ENCODE data around the gene TC2N.
A peak's percentile ranks its signal among the peaks of the same experiment; 100 is the strongest.
"Not testable (repeated sequence)": the region's sequence is repeated elsewhere in the genome, so short reads cannot be mapped to it uniquely, and the experiment has no call there.

Gene TC2N

DNA sequence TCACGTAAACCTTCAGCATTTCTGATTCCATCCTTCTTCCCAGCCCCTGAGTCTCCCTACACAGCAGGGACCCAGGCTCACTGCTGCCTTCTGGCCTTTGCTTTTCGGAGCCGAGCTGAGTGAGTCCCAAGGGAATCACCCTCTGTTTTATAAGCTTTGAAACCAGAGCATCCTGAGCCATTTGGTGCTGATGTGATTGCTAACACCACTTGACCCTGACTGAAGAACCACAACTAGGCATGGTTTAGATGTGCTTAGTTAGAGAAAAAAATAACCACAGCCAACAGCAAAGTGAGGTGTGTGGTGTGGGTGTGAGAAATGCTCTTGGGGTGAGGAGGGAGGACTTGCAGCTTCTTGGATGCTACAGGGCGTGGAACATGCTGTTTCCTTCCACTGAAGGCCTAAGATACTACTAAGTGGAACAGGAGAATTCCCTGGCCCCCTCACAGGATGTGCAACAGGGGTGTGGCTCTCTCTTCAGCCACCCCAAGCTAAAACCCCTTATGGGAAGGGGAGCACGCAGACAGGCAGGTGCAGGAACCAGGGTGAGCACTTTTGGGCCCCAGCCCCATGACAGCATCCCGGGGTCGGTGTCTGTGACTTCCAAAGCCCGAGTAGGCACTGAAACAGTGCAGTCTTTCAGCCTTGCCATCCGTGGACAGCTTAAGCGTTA, at the start of gene TC2N:
TSS of gene TC2N (minus strand) at position 221 of the 673 bp plus-strand sequence. CDS start 53,767 bp downstream, outside the sequence.
- no peak for DNase-seq

- no peak for DNase-seq
Measured at GRCh38 chr14:91912035-91912434, 44.7 kb upstream of the TC2N start.

GRCh38 chr14:91911474-91912032, 44.2 kb upstream of the TC2N start:
- DNase-seq = peak in 11 of 58 donors; percentile 9 to 35 (median 20)

- DNase-seq = no peak
Measured at GRCh38 chr14:91910196-91910595, 42.9 kb upstream of the TC2N start.

DNA sequence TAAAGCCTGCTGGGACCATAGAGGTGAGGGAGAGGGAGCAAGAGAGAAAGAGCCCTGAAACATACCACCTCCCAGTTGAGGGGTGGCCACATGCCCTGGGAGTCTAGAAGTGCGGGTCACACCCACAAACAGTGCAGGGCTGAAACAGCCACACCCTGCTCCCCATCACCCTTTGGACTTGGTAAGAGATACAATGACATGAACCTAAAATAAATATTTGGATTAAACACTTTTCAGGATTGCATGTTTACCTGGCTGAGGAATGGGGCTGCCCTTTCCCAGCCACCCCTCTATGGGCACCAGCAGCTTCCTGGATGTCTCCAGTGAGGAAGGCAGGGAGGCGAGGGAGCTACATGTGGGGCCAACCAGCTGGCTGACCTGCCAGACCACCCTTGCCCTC, 39.0 kb upstream of the TC2N start:
- no peak for DNase-seq

- DNase-seq = no peak
Measured at GRCh38 chr14:91904956-91905645, 37.8 kb upstream of the TC2N start.

DNA sequence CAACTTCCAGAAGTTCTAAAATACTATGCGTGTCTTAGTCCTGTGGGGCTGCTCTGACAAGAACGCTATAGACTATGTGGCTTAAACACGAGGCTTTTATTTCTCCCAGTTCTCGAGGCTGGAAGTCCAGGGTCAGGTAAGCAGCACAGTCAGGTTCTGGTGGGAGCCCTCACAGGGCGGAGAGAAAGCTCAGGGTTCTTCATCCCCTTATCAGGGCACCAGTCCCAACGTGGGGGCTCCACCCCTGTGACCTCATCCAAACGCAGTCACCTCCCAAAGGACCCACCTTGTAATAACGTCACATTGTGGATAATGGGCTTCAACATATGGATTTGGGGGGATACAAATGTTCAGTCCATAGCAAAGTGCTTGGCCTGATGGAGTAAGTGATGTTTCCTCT, 37.1 kb upstream of the TC2N start:
- no peak for DNase-seq

- no peak for DNase-seq
Measured at GRCh38 chr14:91903070-91903469, 35.7 kb upstream of the TC2N start.

GRCh38 chr14:91902336-91902735, 35.0 kb upstream of the TC2N start:
- DNase-seq = no peak

DNA sequence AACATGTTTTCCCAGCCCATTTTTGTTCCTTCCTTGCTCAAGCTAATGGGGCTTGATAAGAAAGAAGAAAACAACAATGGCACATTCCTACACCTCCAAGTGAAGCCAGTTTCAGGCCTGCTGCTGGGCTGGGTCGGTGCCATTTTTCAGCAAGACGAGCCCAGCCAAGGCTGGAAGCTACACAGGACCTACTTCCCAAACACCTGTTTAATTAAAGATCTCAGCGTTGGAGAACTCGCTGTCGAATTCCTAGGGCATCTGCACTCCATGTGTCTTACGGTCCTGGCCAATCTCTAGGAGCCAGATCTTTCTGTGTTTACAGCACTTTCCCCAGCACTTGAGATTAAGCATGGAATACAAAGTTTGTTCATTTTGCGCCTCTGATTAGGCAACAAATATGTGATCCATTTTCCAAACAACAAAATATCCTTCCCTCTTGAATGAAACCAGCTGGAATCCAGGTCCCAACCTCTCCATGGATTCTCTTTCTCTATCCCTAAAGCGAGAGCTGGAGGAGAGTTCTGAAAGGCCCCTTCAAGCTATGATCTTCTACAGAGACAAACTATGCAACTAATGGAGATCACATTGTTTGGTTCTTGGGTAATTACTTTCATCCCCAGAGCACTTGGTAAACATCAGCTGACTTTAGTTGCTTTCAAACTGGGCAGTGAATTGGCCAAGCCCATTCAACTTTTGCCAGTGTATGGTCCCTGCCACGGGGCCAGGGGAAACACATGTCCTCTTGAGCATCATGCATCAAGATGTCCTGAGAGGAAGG, 34.3 kb upstream of the TC2N start:
- no peak for DNase-seq

DNA sequence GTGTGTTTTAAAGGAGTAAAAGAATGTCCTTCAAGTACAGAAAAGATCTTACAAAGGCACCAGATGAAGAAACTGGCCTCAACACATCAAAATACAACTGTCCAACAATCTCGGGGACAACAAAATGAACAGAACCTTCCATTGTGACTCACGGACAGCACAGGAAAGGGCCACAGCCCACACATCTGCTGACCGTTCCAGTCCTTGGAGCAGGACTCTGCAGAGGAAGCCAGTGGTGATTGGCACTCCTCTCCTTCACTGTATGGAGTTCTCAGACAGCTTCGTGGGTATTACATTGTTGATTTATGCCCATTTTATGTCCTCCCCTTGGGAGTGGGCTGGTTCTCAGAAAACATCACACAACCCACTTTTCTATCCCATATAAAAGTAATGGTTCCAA, 32.5 kb upstream of the TC2N start:
- DNase-seq = no peak

DNA sequence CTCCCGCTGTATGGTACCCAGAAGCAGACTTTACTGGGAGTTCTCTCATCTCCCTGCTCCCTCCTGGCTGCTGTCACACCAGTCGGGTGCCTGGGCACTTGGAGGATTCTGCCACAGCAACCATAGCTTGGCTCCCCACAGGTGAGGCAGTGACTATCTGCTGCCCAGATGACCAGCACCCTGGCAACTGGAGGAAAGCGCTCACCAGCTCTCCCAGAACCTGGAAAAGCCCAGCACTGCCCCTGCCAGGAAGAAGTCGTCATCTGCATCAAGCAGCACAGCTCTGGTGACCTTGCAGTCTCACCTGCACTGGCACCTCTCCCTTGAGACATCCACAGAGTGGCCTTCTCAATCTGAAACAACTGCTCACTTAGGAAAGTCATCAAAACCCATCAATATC, 31.9 kb upstream of the TC2N start:
- peak in 3 of 58 donors; percentile 20 to 32 (median 26) for DNase-seq

- no peak for DNase-seq
Measured at GRCh38 chr14:91898372-91898771, 31.0 kb upstream of the TC2N start.

GRCh38 chr14:91897716-91898115, 30.4 kb upstream of the TC2N start:
- not testable (repeated sequence) for DNase-seq

- peak in 52 of 58 donors; percentile 22 to 91 (median 64) for DNase-seq
Measured at GRCh38 chr14:91897106-91897701, 29.9 kb upstream of the TC2N start.

- DNase-seq = no peak
Measured at GRCh38 chr14:91896419-91896818, 29.1 kb upstream of the TC2N start.

DNA sequence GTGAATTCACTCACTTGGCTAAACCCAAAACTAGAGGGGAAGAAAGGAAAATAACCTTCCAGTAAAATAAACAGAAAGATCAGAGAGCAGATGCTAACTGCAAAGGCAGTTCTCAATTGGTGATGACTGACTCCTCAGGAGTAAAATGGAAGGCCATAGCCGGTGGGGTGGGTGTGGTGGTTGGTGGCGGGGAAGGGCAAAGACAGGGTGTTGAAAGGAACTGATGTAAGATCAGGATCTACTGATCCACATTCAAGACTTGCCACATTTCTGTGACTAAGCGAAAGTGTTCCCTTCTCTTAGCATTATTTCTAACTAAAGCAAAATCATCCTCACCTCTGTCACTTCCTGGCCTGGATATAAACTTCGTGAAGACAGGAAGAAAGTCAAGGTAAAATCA, 26.3 kb upstream of the TC2N start:
- DNase-seq = peak in 1 of 58 donors; percentile 39

- peak in 5 of 58 donors; percentile 10 to 31 (median 14) for DNase-seq
Measured at GRCh38 chr14:91893007-91893406, 25.7 kb upstream of the TC2N start.

DNA sequence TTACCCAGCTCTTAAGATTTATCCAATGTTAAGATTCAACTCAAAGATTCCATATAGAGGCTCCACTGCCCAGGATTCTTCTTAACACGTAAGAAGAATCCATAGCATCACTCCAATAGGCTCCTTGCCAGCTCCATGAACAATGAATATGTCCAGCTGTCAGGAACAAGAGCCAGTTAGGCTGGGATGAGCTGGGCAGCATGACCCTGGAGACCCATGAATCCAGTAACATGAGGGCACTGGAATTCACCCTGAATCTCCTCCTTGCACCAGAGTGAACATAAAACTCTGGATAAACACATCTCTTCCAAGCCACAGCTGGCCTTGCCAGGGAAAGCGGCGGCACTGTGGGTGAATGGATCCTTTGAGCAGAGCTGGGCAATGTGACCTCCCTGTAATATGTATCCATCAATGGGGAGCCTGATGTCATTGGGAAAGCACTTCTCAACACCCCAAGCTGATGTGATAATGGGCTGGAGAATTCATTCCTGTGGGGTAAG, 24.4 kb upstream of the TC2N start:
- peak in 52 of 58 donors; percentile 15 to 88 (median 66) for DNase-seq

DNA sequence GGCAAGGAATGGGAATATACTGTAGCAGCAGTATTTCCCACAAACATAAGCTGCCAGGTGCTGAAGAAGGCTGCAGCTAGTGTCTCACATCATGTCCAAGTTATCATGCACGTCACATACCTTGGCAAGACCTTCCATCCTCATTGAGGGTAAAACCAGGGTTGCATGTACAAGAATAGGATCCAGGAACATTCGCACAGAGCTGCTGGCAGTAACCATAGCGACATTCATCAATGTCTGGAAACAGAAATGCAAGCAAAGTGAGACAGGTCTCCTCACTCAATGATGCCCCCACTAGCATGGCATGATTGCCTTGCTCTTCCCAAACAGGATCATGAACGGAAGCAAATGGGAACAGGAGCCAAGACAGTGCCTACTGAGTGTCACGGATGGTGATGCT, 23.8 kb upstream of the TC2N start:
- peak in 32 of 58 donors; percentile 9 to 66 (median 29) for DNase-seq

DNA sequence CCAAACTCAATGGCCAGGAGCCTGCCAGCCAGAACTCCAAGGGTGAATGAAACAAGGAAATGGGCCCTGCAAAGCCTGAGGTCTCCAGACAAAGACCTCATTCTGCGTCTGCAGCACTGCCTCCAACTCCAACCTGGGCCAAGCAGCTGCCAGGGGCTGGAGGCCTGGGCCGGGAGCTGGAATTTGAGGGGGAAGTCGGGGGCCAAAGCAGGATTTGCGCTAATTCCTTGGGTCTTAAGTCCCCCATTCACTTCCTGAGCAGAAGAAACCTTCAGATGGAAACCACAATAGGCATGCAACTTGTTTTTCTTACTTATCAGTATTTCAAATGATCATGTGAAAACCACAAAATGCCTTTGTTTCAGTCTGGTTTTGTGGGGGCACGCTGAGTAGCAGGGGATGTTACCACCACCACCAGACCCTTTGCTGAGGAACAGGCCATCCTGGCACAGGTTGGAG, 23.0 kb upstream of the TC2N start:
- DNase-seq = peak in 40 of 58 donors; percentile 10 to 72 (median 44)

Measured in anterior cingulate cortex (tissue), 58 donors.